OCI-LY1 (cell line): ENCODE data around the gene PEX5L.

Experiments used
- EZH2 ChIP-seq: fragments of 200-600 bp; sonication (generic), shearing (Covaris generic); IDR thresholded peaks from 2 replicates; pipeline ENCODE4 v1.8.0; 2017; ENCODE audit warnings: borderline replicate concordance, mixed run types, mild to moderate bottlenecking, antibody characterized with exemption, low read length, moderate library complexity, mixed read lengths
- TF ChIP-seq, protein P1 (sequence below): fragments of 200-600 bp; sonication (generic), shearing (Covaris generic); IDR thresholded peaks from 2 replicates; pipeline ENCODE4 v1.5.1; 2017; ENCODE audit warnings: mild to moderate bottlenecking, antibody characterized with exemption, low read length, moderate library complexity, mixed read lengths

DNA sequence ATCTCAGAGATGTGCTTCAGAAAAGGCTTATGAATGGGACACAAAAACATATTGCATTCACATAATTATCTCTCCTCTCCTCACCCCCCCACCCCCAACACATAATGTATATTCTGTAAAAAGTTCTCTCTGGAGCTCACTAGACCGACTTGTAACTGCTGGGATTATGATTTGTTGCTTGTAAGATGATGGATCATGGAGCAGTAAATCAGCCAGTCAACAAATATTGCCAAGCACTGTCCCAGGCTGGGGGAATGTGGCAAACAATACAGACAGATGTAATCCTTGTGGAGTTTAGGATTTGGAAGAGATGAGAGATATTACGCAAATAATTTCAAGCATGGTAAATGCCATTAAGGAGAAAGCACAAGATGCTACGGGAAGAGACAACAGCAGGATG lies 114.8 kb downstream of the PEX5L start:
- TF ChIP-seq, protein P1, sequence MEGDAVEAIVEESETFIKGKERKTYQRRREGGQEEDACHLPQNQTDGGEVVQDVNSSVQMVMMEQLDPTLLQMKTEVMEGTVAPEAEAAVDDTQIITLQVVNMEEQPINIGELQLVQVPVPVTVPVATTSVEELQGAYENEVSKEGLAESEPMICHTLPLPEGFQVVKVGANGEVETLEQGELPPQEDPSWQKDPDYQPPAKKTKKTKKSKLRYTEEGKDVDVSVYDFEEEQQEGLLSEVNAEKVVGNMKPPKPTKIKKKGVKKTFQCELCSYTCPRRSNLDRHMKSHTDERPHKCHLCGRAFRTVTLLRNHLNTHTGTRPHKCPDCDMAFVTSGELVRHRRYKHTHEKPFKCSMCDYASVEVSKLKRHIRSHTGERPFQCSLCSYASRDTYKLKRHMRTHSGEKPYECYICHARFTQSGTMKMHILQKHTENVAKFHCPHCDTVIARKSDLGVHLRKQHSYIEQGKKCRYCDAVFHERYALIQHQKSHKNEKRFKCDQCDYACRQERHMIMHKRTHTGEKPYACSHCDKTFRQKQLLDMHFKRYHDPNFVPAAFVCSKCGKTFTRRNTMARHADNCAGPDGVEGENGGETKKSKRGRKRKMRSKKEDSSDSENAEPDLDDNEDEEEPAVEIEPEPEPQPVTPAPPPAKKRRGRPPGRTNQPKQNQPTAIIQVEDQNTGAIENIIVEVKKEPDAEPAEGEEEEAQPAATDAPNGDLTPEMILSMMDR: no peak
- TF ChIP-seq EZH2: no peak
